C4-2B (cell line): ENCODE measurements around the gene MEIS2.

Source experiments
- CTCF ChIP-seq: fragments of 450-650 bp; conservative IDR thresholded peaks from 2 replicates; pipeline ENCODE4 v1.5.1; 2017; ENCODE audit warnings: mild to moderate bottlenecking
- ZFX ChIP-seq: fragments of 450-650 bp; IDR thresholded peaks from 2 replicates; pipeline ENCODE4 v1.6.1; 2017

GRCh38 chr15:36880224-36880912 is 220.0 kb downstream of the MEIS2 start:
- no peak for TF ChIP-seq CTCF
- no peak for TF ChIP-seq ZFX
